WTC11 (cell line): Measurements from ENCODE around the gene CDH3. TPM values are rescaled to one million over a fixed set of nuclear protein-coding genes. Genes with fewer than 3 reads are reported as not detected.

Experiments used
- ATAC-seq: fragments of 200-7000 bp; cut with Tn5 transposase; 2 replicates; pipeline ENCODE4 v1.10.0; 2021; ENCODE audit warnings: mild to moderate bottlenecking, moderate library complexity
- CTCF ChIA-PET: fragments of 300-600 bp; sonication (Branson Sonifier 250); formaldehyde crosslinking; loops from one replicate; lab custom pipeline; 2021; ENCODE audit warnings: antibody characterized with exemption; lab: Charles Lee
- POLR2A ChIA-PET: fragments of 350-600 bp; sonication (Branson Sonifier 250); formaldehyde crosslinking; loops from one replicate; lab custom pipeline; 2021; ENCODE audit warnings: antibody characterized with exemption; lab: Charles Lee
- DNase-seq: peaks from one replicate; pipeline ENCODE4 v3.0.0; 2021; ENCODE audit warnings: low spot score
- H3K27ac Mint-ChIP-seq: 2 replicates; pipeline ENCODE4 v1.8.0; 2021; ENCODE audit warnings: mixed read lengths
- H3K27me3 Mint-ChIP-seq: 2 replicates; pipeline ENCODE4 v1.8.0; 2021; ENCODE audit warnings: low read depth, mild to moderate bottlenecking, moderate library complexity, mixed read lengths
- H3K36me3 Mint-ChIP-seq: 2 replicates; pipeline ENCODE4 v1.8.0; 2021; ENCODE audit warnings: mixed read lengths
- H3K4me1 Mint-ChIP-seq: 2 replicates; pipeline ENCODE4 v1.8.0; 2022; ENCODE audit warnings: mixed read lengths
- H3K4me3 Mint-ChIP-seq: 2 replicates; pipeline ENCODE4 v1.8.0; 2021; ENCODE audit warnings: mild to moderate bottlenecking, moderate library complexity, mixed read lengths
- H3K9me3 Mint-ChIP-seq: 2 replicates; pipeline ENCODE4 v1.8.0; 2021; ENCODE audit warnings: mixed read lengths
- ATF1 ChIP-seq: sonication (generic); formaldehyde crosslinking; IDR thresholded peaks from 2 replicates; pipeline ENCODE4 v1.8.1; 2023; ENCODE audit warnings: mild to moderate bottlenecking, moderate library complexity, missing genetic modification reagents
- ATF2 ChIP-seq: sonication (generic); formaldehyde crosslinking; IDR thresholded peaks from 2 replicates; pipeline ENCODE4 v1.8.1; 2022; ENCODE audit warnings: low read depth, missing genetic modification reagents, borderline replicate concordance
- CBFB ChIP-seq: sonication (generic); formaldehyde crosslinking; IDR thresholded peaks from 2 replicates; pipeline ENCODE4 v1.8.1; 2022; ENCODE audit warnings: mild to moderate bottlenecking, low read depth, missing genetic modification reagents
- ELF4 ChIP-seq: sonication (generic); formaldehyde crosslinking; IDR thresholded peaks from 2 replicates; pipeline ENCODE4 v1.8.1; 2022; ENCODE audit warnings: low read depth, mild to moderate bottlenecking, moderate library complexity, missing genetic modification reagents
- FOXK1 ChIP-seq: sonication (generic); formaldehyde crosslinking; IDR thresholded peaks from 2 replicates; pipeline ENCODE4 v1.8.0; 2022; ENCODE audit warnings: mild to moderate bottlenecking, moderate library complexity, missing genetic modification reagents
- GABPB1 ChIP-seq: sonication (generic); formaldehyde crosslinking; IDR thresholded peaks from 2 replicates; pipeline ENCODE4 v1.8.1; 2023; ENCODE audit warnings: mild to moderate bottlenecking, missing genetic modification reagents
- GTF2I ChIP-seq: fragments of 250-450 bp; sonication (Bioruptor Pico); conservative IDR thresholded peaks from 2 replicates; pipeline ENCODE4 v1.4.0; 2021; ENCODE audit warnings: mild to moderate bottlenecking
- HMGA2 ChIP-seq: fragments of 250-450 bp; sonication (Bioruptor Pico); IDR thresholded peaks from 2 replicates; pipeline ENCODE4 v1.4.0; 2021; ENCODE audit warnings: mild to moderate bottlenecking, moderate library complexity
- MYBL2 ChIP-seq: sonication (generic); formaldehyde crosslinking; IDR thresholded peaks from 2 replicates; pipeline ENCODE4 v1.8.1; 2023; ENCODE audit warnings: mild to moderate bottlenecking, moderate library complexity, missing genetic modification reagents
- NFE2L1 ChIP-seq: sonication (generic); formaldehyde crosslinking; IDR thresholded peaks from 2 replicates; pipeline ENCODE4 v1.8.1; 2023; ENCODE audit warnings: missing genetic modification reagents
- OVOL2 ChIP-seq: fragments of 250-450 bp; sonication (Bioruptor Pico); IDR thresholded peaks from 2 replicates; pipeline ENCODE4 v1.9.0; 2021; ENCODE audit warnings: mild to moderate bottlenecking, borderline replicate concordance
- ZNF138 ChIP-seq: sonication (generic); formaldehyde crosslinking; conservative IDR thresholded peaks from 2 replicates; pipeline ENCODE4 v1.8.1; 2022; ENCODE audit warnings: mild to moderate bottlenecking, moderate library complexity, missing genetic modification reagents
- ZNF263 ChIP-seq: sonication (generic); formaldehyde crosslinking; IDR thresholded peaks from 2 replicates; pipeline ENCODE4 v1.8.1; 2022; ENCODE audit warnings: low read depth, mild to moderate bottlenecking, moderate library complexity, missing genetic modification reagents
- ZNF317 ChIP-seq: sonication (generic); formaldehyde crosslinking; IDR thresholded peaks from 2 replicates; pipeline ENCODE4 v1.8.1; 2023; ENCODE audit warnings: low read depth, mild to moderate bottlenecking, moderate library complexity, missing genetic modification reagents, borderline replicate concordance
- ZNF512 ChIP-seq: sonication (generic); formaldehyde crosslinking; IDR thresholded peaks from 2 replicates; pipeline ENCODE4 v1.8.1; 2022; ENCODE audit warnings: missing genetic modification reagents, borderline replicate concordance
- total RNA-seq: library from RNA; stranded (reverse); gene quantifications from 3 replicates; pipeline ENCODE4 v1.2.3, GENCODE V29; 2021
- TF ChIP-seq, protein P1 (sequence below): fragments of 250-450 bp; sonication (Bioruptor Pico); IDR thresholded peaks from 2 replicates; pipeline ENCODE4 v1.9.0; 2021; ENCODE audit warnings: mild to moderate bottlenecking
- TF ChIP-seq, protein P2 (sequence below): fragments of 250-450 bp; sonication (Bioruptor Pico); IDR thresholded peaks from 2 replicates; pipeline ENCODE4 v1.9.0; 2021; ENCODE audit warnings: mild to moderate bottlenecking, borderline replicate concordance

CDH3 gene
- total RNA-seq, 1 experiment from 2014 or later, result 128 TPM

DNA sequence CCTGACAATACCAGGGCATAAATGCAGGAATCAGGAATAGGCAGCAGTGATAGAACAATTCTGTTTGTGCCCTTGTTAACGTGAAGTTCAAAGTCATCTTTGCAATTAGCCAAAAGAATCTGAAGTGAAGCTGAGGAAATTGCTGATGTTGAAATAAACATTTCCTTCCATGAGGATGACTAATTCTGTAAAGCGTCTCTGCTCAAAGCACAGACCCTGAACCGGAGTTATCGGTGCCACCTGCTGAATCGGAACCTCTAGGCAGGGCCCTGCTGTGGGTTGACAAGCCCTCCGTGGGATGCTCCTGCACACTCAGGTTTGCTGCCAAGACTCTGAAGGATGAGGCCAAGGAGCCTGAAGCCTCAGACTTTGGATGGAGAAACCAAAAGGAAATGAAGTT is 55.0 kb downstream of the CDH3 start:
- no peak overlapping the region for H3K4me3 Mint-ChIP-seq
- H3K27ac Mint-ChIP-seq, result no peak overlapping the region
- CTCF ChIA-PET, result interaction anchor here (1.7 kb wide), 1 partner anchor 110 kb away, joined by 5 read pairs; no protein-coding TSS in a partner anchor
- DNase-seq (no peak), ATAC-seq (no peak)
- peaks cover 33% of the 10 kb centered on the region for H3K36me3 Mint-ChIP-seq
- TF ChIP-seq GABPB1 (CRISPR knock-in tag), result no peak
- no peak for TF ChIP-seq ZNF512 (CRISPR knock-in tag)
- no peak for TF ChIP-seq ZNF317 (CRISPR knock-in tag)
- TF ChIP-seq, protein P1, sequence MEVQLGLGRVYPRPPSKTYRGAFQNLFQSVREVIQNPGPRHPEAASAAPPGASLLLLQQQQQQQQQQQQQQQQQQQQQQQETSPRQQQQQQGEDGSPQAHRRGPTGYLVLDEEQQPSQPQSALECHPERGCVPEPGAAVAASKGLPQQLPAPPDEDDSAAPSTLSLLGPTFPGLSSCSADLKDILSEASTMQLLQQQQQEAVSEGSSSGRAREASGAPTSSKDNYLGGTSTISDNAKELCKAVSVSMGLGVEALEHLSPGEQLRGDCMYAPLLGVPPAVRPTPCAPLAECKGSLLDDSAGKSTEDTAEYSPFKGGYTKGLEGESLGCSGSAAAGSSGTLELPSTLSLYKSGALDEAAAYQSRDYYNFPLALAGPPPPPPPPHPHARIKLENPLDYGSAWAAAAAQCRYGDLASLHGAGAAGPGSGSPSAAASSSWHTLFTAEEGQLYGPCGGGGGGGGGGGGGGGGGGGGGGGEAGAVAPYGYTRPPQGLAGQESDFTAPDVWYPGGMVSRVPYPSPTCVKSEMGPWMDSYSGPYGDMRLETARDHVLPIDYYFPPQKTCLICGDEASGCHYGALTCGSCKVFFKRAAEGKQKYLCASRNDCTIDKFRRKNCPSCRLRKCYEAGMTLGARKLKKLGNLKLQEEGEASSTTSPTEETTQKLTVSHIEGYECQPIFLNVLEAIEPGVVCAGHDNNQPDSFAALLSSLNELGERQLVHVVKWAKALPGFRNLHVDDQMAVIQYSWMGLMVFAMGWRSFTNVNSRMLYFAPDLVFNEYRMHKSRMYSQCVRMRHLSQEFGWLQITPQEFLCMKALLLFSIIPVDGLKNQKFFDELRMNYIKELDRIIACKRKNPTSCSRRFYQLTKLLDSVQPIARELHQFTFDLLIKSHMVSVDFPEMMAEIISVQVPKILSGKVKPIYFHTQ (CRISPR knock-in tag), result no peak
- TF ChIP-seq, protein P2, sequence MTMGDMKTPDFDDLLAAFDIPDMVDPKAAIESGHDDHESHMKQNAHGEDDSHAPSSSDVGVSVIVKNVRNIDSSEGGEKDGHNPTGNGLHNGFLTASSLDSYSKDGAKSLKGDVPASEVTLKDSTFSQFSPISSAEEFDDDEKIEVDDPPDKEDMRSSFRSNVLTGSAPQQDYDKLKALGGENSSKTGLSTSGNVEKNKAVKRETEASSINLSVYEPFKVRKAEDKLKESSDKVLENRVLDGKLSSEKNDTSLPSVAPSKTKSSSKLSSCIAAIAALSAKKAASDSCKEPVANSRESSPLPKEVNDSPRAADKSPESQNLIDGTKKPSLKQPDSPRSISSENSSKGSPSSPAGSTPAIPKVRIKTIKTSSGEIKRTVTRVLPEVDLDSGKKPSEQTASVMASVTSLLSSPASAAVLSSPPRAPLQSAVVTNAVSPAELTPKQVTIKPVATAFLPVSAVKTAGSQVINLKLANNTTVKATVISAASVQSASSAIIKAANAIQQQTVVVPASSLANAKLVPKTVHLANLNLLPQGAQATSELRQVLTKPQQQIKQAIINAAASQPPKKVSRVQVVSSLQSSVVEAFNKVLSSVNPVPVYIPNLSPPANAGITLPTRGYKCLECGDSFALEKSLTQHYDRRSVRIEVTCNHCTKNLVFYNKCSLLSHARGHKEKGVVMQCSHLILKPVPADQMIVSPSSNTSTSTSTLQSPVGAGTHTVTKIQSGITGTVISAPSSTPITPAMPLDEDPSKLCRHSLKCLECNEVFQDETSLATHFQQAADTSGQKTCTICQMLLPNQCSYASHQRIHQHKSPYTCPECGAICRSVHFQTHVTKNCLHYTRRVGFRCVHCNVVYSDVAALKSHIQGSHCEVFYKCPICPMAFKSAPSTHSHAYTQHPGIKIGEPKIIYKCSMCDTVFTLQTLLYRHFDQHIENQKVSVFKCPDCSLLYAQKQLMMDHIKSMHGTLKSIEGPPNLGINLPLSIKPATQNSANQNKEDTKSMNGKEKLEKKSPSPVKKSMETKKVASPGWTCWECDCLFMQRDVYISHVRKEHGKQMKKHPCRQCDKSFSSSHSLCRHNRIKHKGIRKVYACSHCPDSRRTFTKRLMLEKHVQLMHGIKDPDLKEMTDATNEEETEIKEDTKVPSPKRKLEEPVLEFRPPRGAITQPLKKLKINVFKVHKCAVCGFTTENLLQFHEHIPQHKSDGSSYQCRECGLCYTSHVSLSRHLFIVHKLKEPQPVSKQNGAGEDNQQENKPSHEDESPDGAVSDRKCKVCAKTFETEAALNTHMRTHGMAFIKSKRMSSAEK (CRISPR knock-in tag), result no peak
- no peak for TF ChIP-seq ELF4 (CRISPR knock-in tag)
- TF ChIP-seq ATF2 (CRISPR knock-in tag), result no peak
- TF ChIP-seq GTF2I (CRISPR knock-in tag), result no peak
- TF ChIP-seq FOXK1 (CRISPR knock-in tag), result no peak
- TF ChIP-seq CBFB (CRISPR knock-in tag), result no peak
- TF ChIP-seq NFE2L1 (CRISPR knock-in tag), result no peak
- no peak for TF ChIP-seq ZNF138
- TF ChIP-seq MYBL2 (CRISPR knock-in tag), result no peak
- no peak for TF ChIP-seq HMGA2 (CRISPR knock-in tag)
- no peak for TF ChIP-seq OVOL2 (CRISPR knock-in tag)
- no peak for TF ChIP-seq ATF1 (CRISPR knock-in tag)
- no peak for TF ChIP-seq ZNF263 (CRISPR knock-in tag)
- peaks cover 3% of the 10 kb centered on the region; the same call in 1 of the 2 replicates for H3K4me1 Mint-ChIP-seq
- POLR2A ChIA-PET, result no interaction called here
- no peaks in the 10 kb centered on the region for H3K9me3 Mint-ChIP-seq
- no peaks in the 10 kb centered on the region for H3K27me3 Mint-ChIP-seq
